OCI-M2 (cell line): Measurements from ENCODE around the gene COL25A1.
"Not testable (repeated sequence)": the region's sequence is repeated elsewhere in the genome, so short reads cannot be mapped to it uniquely, and the experiment has no call there.

Experiments used
- DNase-seq: peaks from one replicate; lab custom pipeline; 2025; ENCODE audit not compliant: unreplicated experiment; lab: John Stamatoyannopoulos, UW

Gene COL25A1

GRCh38 chr4:109174224-109174953, 128.1 kb downstream of the COL25A1 start:
- DNase-seq: peak; percentile 47

DNA sequence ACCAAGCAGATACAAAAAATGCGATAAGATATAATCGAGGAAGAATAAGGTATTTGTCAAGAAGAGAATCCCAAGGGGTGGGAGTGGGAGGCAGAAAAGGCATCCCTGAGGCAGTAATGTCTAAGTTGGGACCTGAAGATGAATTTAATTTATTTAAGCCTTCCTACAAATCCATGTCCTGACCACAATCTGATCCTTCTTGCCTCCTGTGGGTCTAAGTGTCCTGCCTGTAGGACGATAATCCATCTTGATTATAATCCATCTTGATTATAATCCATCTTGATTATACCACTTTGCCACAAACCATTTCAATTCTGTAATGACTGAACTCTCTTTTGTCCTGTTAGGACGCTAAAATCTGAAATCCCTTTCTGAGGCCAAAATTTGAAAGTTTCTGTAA, 130.2 kb downstream of the COL25A1 start:
- DNase-seq: no peak

- no peak for DNase-seq
Measured at GRCh38 chr4:109171070-109171469, 131.4 kb downstream of the COL25A1 start.

GRCh38 chr4:109169170-109169569, 133.3 kb downstream of the COL25A1 start:
- no peak for DNase-seq

DNA sequence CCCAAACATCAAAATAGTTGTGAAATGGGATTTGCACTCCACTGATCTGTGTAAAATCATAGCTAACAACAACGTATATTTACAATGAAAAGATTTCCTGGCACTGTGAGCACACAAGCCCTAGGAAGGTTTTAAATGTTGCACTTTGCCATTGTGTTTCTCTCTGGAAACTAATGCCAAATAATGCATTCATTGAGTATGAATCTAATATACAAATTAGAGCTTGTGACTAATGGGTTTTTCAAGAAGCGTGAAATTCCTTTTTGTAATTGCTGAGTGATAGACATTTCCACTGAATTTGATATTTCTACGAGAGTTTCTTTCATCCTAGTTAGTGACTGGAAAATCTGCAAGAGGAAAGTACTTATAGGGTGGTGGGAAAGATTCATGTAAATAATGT, 135.9 kb downstream of the COL25A1 start:
- DNase-seq: no peak

GRCh38 chr4:109166126-109166525, 136.3 kb downstream of the COL25A1 start:
- no peak for DNase-seq

- no peak for DNase-seq
Measured at GRCh38 chr4:109164011-109164410, 138.4 kb downstream of the COL25A1 start.

GRCh38 chr4:109163493-109163892, 139.0 kb downstream of the COL25A1 start:
- no peak for DNase-seq

- no peak for DNase-seq
Measured at GRCh38 chr4:109162759-109163158, 139.7 kb downstream of the COL25A1 start.

GRCh38 chr4:109160494-109160893, 142.0 kb downstream of the COL25A1 start:
- no peak for DNase-seq

GRCh38 chr4:109157696-109158095, 144.8 kb downstream of the COL25A1 start:
- no peak for DNase-seq

- no peak for DNase-seq
Measured at GRCh38 chr4:109157205-109157604, 145.3 kb downstream of the COL25A1 start.

DNA sequence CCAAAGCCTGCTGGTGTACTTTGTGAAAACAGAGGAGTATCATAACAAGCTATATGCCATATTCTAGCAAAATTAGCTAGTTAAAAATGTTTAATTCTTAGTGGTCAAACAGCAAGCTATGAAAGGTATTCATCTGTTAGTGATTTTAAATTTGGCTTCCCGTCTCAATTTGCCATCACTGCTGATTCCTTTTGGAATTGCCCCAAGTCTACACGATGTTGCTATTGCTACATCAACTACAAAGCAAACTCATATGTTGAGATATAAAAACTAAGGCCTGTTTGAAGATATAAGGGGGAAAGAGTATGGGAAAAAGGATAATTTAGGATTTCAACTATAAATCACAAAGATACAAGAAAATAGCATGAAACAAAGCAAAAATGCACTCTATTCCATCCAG, 146.1 kb downstream of the COL25A1 start:
- DNase-seq: no peak

DNA sequence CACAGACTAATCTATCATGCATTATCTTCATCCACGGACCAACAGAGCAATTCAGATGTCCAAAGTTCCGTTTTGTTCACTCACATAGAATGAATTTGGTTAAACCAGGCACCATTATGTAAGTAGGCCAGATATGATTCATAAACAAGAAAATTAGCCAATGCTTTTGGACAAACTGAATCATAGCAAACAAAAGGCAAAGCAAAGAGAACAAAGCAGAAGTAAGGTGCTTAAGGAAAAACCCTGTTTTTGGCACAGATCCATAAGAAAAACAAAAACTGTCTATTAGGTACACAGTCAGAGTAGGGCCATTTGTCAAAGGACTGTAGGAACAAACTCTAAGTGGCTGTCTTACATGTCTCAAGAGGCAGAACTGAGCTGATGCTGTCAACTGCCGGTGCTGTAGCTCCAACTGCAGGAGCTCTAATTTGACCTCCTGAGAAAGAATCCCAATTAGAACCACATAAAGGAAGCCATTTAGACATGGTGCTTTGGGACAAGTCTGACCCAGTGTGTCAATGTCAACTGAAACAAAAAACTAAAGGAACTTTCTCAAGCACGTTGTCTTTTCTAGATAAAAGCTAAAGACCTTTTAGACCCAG, 146.7 kb downstream of the COL25A1 start:
- no peak for DNase-seq

DNA sequence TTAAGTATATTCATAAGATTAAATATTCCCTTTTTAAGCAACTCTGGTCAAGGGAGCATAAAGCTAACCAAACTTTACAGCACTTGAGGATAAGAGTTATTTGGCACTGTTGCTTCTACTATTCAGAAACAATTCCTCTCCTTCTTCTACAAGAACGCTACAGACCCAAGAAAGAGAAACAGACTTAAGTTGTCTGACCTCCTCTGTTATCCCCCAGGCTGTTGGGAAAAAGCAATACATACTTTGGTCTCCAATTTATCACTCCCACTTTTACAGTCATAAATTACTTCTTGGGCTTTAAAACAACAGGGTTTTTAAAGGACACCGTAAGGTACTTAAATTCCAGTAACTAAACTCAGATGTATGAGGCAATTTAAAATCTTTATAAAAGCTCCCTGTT, 147.4 kb downstream of the COL25A1 start:
- DNase-seq: no peak

DNA sequence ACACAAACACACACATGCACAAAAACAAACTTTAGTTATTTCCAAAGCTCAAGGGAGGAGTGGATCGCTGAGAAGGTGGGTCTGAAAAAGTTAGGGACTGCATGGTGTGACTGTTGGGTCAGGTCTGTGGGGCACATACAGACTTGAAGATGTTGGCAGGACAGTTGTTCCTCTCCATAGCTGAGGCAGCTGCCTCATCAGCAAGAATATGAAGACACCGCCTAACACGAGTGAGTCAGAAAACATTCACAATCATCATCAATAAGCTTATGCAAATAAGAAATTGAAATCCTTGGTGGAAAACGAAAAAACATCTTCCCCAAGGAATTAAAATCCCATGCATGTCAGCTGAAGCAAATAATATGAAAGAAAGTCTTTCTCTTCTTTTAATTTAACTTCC, 148.0 kb downstream of the COL25A1 start:
- DNase-seq: no peak

GRCh38 chr4:109149836-109150235, 152.6 kb downstream of the COL25A1 start:
- no peak for DNase-seq

DNA sequence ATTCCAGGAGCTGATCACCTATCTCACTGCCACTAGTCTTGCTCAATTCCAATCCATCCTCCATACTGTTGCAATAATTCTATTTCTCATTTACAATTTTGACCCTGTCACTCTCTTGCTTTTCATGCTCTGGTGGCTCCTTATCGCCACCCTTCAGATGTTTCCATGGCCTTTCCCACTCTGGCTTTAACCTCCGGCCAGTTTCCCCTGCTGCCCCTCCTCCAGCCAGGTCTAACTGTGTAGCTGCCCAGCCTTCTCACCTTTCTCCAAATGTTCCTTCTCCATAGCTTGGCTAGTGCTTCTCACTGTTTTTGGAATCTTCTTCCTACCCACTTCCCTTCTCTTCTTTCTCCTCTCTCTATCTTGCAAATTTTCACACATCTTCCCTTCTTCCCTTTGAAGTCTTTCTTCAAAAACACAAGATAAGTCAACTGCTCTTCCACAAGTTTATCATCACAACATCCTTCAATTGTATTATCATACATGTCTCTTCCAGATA, 153.8 kb downstream of the COL25A1 start:
- DNase-seq: no peak

DNA sequence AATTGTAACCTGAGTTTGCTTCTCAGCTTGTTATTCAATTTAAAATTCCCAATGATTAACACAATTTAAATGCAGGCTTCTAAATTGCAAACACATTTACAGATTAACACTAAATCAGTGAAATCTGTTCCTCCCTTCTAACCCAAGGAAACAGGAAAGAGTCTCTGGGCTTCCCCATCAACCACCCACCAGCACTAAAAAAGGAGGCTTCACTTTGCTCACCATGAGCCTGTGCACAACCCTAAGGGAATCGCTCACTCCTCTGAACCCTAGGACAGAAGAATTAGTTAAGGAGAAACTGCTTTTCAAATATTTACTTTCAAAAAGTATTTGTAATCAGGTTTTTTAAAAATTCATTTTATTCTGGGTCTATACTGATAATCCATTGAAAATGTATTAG, 155.3 kb downstream of the COL25A1 start:
- DNase-seq: no peak

DNA sequence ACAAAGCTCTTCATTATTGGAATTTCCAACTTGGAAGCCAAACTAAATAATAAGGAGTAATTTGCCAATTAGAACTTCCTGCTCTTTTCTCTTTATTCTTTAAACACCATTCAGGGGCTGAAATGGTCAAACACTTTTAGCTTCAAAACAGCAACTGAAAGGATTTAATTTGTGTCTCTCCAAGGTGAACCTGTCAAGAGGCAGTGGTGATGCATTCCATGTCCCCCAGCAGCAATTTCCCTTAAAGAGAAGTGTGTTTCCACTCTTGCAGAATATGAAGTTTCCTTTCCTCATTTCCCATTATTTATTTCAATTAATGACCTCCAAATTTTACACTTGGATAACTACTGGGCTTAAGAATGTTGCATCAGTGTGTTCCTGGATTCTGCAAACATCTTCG, 156.0 kb downstream of the COL25A1 start:
- no peak for DNase-seq

DNA sequence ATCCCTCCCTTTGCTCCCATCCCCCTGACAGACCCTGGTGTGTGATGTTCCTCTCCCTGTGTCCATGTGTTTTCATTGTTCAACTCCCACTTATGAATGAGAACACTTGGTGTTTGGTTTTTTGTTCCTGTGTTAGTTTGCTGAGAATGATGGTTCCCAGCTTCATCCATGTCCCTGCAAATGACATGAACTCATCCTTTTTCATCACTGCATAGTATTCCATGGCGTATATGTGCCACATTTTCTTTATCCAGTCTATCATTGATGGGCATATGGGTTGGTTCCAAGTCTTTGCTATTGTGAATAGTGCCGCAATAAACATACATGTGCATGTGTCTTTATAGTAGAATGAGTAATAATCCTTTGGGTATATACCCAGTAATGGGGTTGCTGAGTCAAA, 164.3 kb downstream of the COL25A1 start:
- DNase-seq: not testable (repeated sequence)

- no peak for DNase-seq
Measured at GRCh38 chr4:109134921-109135320, 167.5 kb downstream of the COL25A1 start.

- no peak for DNase-seq
Measured at GRCh38 chr4:109134268-109134667, 168.2 kb downstream of the COL25A1 start.
